ENCODE measurements around the gene CDC42BPA.
"Not testable (repeated sequence)": the region's sequence is repeated elsewhere in the genome, so short reads cannot be mapped to it uniquely, and the experiment has no call there.

CDC42BPA gene

DNA sequence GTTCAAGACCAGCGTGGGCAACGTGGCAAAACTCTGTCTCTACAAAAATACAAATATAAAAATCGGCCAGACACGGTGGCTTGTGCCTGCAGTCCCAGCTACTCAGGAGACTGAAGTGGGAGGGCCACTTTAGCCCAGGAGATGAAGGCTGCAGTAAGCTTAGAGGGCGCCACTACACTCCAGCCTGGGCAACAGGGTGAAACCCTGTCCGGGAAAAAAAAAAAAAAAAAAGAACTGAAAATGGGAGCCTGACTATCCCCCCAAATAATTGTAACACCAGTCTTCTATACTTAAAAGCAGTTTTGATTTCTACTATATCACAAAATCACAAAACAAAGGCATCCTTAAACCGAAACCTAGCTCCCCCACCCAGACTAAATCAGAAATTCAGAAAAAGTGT is 60.3 kb downstream of the CDC42BPA start:
- no peak for DNase-seq

DNA sequence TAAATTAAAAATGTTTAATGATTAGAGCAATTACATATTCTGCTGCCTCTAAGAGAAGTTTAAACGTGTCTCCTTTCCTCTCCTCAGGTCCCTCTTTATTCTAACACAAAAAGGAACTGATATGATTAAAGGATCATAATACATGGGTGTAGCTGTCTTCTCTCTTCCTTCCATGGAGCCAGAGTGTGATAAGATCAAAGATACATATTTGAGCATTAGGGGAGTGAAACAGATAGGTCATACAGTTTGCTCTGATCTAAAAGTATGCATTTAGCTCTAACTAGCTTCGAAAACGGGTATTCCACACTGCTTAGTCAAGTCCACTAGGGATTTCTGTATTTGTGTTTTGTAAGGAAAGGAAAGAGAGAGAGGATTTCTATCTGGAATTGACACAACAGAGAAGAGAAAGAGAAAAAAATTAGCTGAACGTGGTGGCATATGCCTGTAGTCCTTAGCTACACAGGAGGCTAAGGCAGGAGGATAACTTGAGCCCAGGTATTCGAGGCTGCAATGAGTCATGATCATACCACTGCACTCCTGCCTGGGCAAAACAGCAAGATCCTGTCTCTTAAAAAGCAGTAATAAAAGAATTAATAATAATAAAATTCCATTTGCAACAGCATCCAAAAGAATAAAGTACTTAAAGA is 63.1 kb downstream of the CDC42BPA start:
- no peak for DNase-seq

GRCh38 chr1:227253065-227253464 is 65.2 kb downstream of the CDC42BPA start:
- DNase-seq, result no peak

- no peak for DNase-seq
Measured at GRCh38 chr1:227245613-227246320, 72.5 kb downstream of the CDC42BPA start.

DNA sequence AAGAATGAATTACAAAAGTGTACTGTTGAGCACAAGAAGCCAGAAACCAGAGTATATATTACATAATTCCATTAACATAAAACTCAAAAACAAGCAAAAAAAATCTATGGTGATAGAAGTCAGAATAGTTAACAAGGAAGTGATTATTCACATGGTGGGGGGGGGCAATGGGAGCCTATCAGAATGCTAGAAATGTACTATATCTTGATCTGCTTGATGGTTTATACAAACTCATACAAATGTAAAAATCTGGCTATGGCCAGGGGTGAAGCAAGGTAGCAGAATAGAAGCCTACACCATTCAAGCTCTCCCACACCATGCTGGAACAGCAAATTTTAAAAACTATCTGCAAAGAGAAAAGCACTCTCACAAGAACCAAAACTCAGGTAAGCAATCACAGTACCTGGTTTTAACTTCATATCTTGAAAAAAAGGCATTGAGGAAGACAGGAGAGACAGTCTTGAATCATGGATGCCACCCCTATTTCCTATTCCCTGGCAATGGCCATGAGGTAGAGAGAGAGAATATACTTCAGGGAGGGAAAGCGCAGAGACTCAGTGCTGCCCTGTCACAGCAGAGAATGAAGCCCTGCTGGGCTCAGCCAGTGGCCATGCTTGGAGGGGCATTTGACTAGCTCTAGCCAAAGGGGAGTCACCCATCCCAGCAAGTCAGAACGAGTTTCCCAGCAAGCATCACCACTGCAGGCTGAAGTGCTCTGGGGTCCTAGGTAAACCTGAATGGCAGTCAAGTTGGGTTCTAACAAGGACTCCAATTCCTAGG is 73.8 kb downstream of the CDC42BPA start:
- no peak for DNase-seq

- DNase-seq, result no peak
Measured at GRCh38 chr1:227242811-227243682, 75.2 kb downstream of the CDC42BPA start.

DNA sequence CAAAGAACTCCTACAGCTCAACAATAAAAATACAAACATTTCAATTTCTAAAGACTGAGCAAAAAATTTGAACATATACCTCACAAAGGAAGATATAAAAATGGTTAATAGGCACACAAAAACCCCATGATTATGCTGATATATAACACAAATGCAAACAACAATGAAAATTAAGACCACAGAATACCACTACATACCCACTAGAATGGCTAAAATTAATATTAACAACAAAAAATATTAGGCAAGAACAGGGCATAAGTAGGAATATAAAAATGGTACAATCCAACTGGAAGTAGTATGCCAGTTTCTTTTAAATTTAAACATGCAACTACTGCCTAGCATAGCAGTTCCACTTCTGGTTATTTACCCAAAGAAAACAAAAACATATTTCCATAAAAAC is 77.3 kb downstream of the CDC42BPA start:
- DNase-seq, result no peak

DNA sequence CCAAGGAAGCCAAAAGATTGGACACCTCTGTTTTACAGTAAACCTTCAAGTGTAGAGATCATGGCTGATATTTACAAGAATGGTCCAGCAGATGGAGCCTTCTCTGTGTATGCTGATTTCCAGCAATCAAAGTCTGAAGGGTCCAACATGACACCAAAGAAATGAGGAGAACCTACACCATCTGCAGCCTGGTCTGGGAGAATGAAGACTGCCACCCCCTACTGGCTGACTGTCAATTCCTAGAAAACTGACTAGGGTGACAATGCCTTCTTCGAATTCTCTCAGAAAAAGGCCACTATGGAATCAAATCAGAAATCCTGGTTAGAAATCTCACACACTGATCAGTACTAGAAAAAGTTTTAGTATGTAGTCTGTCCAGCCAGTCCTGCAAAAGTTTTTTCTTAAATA is 83.3 kb downstream of the CDC42BPA start:
- no peak for DNase-seq

DNA sequence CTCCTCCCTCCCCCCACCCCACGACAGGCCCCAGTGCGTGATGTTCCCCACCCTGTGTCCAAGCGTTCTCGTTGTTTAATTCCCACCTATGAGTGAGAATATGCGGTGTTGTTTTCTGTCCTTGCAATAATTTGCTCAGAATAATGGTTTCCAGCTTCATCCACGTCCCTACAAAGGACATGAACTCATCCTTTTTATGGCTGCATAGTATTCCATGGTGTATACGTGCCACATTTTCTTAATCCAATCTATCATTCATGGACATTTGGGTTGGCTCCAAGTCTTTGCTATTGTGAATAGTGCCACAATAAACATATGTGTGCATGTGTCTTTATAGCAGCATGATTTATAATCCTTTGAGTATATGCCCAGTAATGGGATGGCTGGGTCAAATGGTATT is 87.2 kb downstream of the CDC42BPA start:
- not testable (repeated sequence) for DNase-seq

GRCh38 chr1:227228201-227228600 is 90.1 kb downstream of the CDC42BPA start:
- no peak for DNase-seq

DNA sequence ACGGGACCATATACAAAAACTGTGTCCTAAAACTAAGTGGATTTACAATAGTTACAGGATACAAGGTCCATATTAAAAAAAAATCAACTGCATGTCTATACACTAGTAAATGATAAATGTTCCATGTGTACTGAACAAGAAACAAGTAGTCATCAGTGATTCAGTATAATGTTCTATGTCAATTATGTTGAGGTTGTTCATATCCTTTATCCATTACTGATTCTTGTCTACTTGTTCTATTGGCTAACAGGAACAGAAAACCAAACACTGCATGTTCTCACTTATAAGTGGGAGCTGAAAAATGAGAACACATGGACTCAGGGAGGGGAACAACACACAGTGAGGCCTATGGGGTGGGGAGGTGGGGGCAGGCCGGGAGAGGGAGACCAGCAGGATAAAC is 90.5 kb downstream of the CDC42BPA start:
- no peak for DNase-seq

DNA sequence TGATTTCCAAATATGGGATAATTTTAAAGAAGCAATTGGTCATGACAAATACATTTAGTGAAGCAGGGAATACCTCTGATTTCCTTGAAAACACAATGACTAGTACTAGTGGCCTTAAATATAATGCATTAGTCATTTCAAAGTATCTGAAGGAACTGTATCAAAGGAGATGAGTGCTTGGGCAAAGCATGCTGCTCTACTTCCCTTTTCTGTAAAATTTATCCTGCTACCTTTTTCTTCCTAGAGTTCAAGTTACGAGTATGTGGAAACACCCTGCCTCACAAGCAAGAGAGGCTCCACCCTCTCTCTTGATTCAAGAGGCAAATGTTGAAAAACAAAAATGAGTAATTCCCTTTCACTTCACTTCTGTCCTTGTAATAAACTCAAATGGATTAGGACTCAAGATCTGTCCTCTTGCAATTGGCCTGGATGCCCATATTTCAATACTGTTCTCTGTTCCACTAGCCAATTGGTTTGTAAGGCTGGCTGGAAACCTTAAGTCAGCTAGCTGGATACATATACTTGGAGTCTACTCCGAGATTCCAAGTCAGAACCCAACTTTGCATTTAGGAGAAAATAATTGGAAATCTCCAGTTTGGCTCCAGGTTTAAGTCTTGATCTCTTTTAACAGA is 92.5 kb downstream of the CDC42BPA start:
- DNase-seq, result no peak

DNA sequence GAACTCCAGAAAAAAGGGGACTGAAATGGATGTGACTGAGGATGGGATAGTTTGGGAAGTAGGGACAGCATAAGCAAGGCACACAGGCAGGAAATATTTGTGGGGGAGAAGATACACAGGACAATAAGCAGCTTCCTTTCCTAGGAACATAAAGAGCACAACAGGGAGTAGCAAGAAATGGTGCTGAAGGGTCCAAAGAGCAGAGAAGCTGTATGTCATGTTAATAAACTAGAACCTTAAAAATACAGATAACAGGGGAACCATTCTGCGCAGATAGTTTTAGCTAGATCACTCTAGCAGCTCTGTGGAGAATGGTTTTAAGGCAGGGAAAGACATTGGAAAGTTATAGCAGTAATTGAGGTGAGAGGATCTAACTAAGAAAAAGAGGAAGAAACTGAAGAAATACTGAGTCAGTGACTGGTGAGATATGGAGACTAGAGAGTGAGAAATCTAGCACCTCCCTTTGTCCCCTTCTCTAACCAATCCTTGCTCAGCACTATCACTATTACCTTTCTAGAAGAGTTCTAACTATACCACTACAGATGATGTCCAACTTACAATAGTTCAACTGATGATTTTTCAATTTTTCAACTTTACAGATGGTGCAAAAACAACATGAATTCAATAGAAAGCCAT is 95.0 kb downstream of the CDC42BPA start:
- no peak for DNase-seq

DNA sequence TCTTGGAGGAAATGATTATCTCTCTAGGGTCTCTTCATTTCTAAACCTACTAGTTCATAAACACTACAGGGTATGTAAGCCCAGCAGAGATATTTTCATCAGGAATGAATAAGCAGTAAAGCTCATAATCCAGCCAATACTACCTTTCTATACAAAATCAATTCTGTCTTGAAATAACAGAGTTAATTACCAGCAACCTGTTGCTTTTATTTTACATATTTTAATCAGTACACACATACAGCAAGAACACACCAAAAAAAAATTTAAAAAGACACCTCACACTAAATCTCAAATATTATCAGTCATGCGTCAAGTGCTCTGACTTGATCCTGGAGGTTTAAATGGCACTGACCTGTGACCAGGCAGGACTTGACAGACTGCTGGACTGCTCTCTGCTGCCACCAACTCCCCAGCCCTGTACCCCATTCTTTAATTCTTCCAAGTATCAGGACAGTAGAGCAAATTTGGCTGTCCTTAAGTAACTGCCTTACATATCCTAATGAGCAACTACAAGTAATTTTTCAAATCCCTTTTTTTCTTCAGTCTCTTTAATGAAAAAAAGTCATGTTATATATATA is 98.5 kb downstream of the CDC42BPA start:
- no peak for DNase-seq

DNA sequence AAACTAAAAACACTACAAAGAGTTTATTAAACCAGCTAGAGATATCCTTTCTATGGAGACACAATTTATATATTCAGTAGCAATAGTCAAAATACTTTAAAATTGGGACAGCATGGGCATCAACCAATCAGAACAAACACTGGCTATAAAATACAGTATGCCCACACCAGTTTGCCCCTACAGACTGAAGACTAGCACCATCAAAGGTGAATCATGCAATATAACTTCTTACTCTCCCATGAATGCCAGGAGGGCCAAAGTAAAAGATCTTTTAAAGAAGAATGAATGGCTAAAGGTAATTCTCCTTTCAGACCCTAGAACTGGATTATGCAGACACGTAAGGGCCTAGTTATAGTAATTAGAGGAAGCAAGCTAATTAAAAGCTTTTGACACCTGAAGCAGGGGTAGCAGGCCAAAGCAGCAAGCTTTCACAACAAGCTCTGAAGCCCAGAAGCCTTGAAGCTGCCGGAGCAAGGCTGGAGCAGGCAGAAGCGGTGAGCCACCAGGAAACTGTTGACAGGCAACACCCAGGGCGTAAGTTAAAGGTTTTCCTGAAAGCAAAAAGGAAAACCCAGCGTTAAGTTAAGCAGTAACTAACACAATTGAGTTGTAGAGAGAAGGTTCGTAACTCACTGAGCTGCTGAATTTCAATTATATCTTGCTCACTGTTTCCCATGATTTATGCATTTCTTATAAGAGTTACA is 99.3 kb downstream of the CDC42BPA start:
- no peak for DNase-seq

DNA sequence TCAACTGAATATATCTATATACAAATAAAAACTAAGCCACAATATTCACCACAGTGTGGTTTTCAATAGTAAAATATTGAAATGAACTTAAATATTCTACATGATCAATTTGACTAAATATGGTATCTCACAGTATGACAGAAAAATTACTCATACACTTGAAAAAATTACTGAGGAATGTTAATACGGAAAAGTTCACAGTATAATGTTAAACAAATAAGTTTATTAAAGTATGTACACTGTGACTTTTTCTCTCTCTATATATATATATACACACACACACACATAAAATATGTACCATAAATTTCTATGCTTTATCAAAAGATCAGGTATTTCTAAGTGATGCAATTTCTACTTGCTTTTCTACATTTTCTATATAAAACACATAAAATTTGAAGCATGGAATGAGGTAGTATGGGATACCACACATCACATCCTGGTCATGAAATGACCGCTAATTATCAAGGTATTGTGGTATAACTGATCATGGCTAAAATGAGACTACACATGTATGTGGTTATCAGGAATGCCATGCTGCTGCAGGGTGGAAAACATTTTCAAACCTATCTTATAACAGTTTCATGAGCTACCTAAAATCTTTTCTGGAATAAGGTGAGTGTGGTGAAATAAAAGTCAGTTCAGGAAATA is 102.3 kb downstream of the CDC42BPA start:
- no peak for DNase-seq

DNA sequence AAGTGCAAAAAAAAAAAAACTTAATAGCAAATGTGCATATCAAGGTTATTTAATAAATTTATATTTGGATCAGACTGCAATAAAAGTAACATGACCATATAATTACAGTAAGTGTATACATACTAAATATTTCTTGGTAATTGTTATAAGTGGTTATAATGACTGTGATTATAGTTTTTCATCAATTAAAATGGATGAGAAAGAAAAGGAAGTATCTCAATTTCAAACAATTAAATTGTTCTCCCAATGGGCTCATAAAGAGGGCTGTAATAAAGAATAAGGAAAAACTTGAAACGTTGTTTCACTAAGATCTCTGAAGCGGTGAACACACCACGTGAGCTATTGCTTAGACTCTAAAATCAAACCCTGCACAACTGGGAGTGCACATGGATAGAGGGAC is 104.1 kb downstream of the CDC42BPA start:
- DNase-seq, result no peak

GRCh38 chr1:227213426-227213825 is 104.9 kb downstream of the CDC42BPA start:
- DNase-seq, result no peak

- no peak for DNase-seq
Measured at GRCh38 chr1:227212164-227212563, 106.1 kb downstream of the CDC42BPA start.

DNA sequence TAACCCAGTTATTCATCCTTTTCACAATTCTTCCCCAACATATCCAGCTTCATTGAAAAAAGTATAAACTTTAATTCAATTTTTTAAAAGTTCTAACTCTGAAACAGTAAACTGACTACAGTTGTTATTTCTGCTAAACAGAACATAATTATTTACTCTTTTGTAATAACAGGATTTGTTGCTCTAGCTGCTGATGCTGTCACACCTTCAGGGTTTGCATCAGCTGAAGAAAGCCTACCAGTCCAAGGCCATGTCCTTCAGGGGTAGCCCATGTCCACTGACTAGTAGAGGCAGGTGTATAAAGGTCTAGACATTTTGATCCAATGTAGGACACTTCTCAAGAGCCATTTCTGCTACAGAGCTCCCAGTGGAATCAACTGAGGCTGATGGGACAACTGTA is 107.7 kb downstream of the CDC42BPA start:
- no peak for DNase-seq

All from activated naive CD4-positive, alpha-beta T cell treated with anti-CD3 and anti-CD28 coated beads, Interleukin-2, amount 50 U/mL, for 16 hours (primary cell).